ENCODE measurements around the gene GRIK1. TPM values are rescaled to one million over a fixed set of nuclear protein-coding genes. Genes with fewer than 3 reads are reported as not detected.

Gene GRIK1
- total RNA-seq, 1 donor from 2014 or later, result not detected

DNA sequence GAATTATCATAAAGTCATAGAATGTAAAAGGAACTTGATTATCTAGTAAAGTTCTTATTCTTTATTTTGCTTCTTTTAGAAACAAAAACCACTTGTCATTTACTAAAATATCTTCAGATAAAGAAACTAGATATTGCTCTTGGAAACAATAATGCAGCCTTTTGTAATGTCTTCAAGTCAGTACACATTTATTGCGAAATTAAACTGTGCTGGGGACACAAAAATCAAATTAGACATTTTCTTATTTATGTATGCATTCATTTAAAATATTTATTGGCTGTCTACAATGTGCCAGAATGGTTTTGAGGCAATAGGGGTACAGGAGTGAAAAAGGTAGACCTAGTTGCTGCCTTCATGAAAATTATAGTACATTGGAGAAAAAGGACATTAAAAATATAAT, 201.1 kb downstream of the GRIK1 start:
- no peaks in the 10 kb centered on the region for H3K9me3 ChIP-seq
- DNase-seq (no peak), ATAC-seq (no peak)
- TF ChIP-seq, protein P1, sequence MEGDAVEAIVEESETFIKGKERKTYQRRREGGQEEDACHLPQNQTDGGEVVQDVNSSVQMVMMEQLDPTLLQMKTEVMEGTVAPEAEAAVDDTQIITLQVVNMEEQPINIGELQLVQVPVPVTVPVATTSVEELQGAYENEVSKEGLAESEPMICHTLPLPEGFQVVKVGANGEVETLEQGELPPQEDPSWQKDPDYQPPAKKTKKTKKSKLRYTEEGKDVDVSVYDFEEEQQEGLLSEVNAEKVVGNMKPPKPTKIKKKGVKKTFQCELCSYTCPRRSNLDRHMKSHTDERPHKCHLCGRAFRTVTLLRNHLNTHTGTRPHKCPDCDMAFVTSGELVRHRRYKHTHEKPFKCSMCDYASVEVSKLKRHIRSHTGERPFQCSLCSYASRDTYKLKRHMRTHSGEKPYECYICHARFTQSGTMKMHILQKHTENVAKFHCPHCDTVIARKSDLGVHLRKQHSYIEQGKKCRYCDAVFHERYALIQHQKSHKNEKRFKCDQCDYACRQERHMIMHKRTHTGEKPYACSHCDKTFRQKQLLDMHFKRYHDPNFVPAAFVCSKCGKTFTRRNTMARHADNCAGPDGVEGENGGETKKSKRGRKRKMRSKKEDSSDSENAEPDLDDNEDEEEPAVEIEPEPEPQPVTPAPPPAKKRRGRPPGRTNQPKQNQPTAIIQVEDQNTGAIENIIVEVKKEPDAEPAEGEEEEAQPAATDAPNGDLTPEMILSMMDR (IDR thresholded peaks at IDR 0.05), result no peak
- no peak overlapping the region for H3K27ac ChIP-seq
- no peak overlapping the region for H3K4me3 ChIP-seq
- no peaks in the 10 kb centered on the region for H3K27me3 ChIP-seq
- H3K4me1 ChIP-seq, result no peaks in the 10 kb centered on the region
- intact Hi-C loops (cut with DNase I), result no loop called here
- H3K36me3 ChIP-seq, result no peaks in the 10 kb centered on the region

DNA sequence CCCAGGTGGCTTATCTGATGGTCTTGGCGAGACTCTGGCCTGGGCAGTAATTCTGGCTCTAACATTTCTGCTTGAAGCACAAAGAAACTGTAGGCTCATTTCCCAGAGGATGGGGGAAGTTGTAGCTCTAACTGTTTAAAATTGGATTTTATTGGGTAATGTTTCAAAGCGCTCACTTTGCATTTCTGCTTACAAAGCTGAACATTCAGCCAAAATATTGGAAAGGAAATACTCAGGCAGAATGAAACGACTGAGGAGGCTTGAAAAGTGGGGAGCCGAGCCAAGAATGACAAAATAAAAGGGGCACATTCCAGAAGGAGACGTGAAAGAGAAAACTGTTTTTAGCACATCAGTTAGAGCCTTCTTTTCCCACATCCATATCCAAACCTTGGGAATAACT, 202.6 kb downstream of the GRIK1 start:
- Histone ChIP-seq H3K36me3 (no peaks in the 10 kb centered on the region), H3K27me3 (no peaks in the 10 kb centered on the region), H3K27ac (no peak overlapping the region), H3K4me1 (no peaks in the 10 kb centered on the region), H3K9me3 (no peaks in the 10 kb centered on the region), H3K4me3 (no peak overlapping the region)
- ATAC-seq (no peak), DNase-seq (no peak)
- TF ChIP-seq, protein P1 (IDR thresholded peaks at IDR 0.05), result no peak
- intact Hi-C loops (cut with DNase I), result no loop called here

DNA sequence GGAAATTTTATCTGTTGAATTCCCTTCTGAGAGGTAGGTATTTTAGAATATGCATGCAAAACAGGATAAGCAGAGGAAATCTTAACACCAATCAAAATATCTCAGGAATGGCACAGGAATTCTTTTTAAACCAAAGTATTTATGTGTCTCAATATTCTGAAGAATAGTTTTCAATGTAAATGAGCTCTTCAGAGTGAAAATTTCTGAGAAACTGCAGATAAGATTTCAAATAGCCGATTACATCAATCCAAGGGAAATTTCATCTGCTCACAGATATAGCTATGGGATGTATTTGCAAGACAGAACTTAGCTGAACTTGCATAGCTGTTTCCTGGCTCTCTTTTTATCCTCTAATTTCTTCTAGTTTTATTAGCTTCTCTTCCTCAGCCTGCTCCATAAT, 209.5 kb downstream of the GRIK1 start:
- ATAC-seq, result no peak
- Histone ChIP-seq H3K4me3 (no peak overlapping the region), H3K4me1 (no peaks in the 10 kb centered on the region), H3K27ac (no peak overlapping the region), H3K9me3 (no peaks in the 10 kb centered on the region), H3K36me3 (no peaks in the 10 kb centered on the region), H3K27me3 (no peaks in the 10 kb centered on the region)
- TF ChIP-seq, protein P1 (IDR thresholded peaks at IDR 0.05), result no peak
- no peak for DNase-seq
- intact Hi-C loops (cut with DNase I), result no loop called here

DNA sequence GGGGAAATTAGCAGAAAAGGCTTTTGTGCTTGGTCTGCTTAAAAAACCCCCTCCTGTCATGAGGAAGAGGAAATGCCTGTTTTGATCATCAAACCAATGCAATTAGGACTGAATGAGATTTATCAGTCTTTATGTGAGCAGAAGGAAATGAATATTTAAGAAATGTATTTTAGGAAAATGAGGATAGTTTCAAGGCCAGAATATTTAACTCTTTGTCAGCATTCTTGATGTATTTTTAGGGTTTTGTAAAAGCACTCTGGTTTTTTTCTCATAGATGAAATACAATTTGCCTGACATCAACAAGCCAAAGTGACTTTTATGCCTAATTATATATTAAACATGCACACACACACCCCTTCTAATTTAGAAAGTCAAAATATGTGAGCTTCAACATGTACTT, 213.8 kb downstream of the GRIK1 start:
- intact Hi-C loops (cut with DNase I), result no loop called here
- H3K36me3 ChIP-seq, result no peaks in the 10 kb centered on the region
- H3K27me3 ChIP-seq, result no peaks in the 10 kb centered on the region
- no peaks in the 10 kb centered on the region for H3K4me1 ChIP-seq
- DNase-seq, result no peak
- no peaks in the 10 kb centered on the region for H3K9me3 ChIP-seq
- H3K4me3 ChIP-seq, result no peak overlapping the region
- TF ChIP-seq, protein P1 (IDR thresholded peaks at IDR 0.05), result no peak
- no peak for ATAC-seq
- no peak overlapping the region for H3K27ac ChIP-seq

DNA sequence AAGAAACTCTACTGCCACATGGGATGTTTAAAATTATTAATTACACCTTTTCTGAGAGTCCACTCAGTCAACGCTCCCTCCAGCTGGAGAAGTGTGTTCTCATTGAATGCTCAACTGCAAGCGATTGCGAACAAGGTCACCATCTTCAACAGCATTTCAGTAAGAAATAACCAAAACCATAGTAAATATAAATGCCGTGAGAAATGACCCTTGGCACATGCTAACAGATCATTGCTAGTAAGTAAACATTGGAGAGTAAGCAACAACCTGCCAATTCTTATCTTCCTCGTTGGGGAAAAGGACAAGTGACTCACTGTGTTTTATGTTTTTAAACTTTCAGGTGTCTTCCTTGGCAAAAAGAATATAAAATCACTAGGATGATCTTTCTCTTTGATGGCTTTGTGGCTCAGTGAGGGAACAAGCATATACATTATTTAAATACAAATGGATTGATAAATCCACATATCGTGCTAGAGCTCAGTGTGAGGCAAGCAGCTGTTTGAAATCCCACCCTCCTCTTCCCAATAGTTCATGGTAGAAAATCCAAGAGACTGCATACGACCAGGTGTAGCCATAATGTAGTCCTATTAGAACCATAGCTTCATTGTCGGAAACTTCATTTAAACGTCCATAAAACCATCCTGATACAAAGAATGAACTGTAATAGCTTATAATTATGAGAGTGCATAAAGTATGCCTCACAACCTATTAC, 214.6 kb downstream of the GRIK1 start:
- no peak for DNase-seq
- TF ChIP-seq, protein P1 (IDR thresholded peaks at IDR 0.05), result no peak
- Histone ChIP-seq H3K4me3 (no peak overlapping the region), H3K4me1 (no peaks in the 10 kb centered on the region), H3K9me3 (no peaks in the 10 kb centered on the region), H3K36me3 (no peaks in the 10 kb centered on the region), H3K27me3 (no peaks in the 10 kb centered on the region), H3K27ac (no peak overlapping the region)
- ATAC-seq, result no peak
- intact Hi-C loops (cut with DNase I), result no loop called here

DNA sequence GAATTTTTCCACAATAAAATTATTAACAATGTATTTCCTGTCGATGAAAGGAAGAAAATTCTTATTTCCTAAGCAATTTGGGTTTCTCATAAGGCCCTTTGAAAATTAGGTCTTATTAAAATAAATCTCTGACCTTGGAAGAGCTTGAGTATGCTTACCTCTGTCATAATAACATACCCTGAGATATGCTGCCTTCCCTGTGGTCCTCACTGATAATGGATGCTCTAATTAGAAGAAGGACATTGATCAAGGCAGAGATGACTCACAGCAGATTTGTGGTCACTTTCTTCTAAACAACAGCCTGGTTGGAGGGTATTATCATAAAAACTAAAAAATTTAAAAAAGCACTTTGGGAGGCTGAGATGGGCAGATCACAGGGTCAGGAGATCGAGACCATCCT, 217.8 kb downstream of the GRIK1 start:
- ATAC-seq, result no peak
- Histone ChIP-seq H3K4me3 (no peak overlapping the region), H3K36me3 (no peaks in the 10 kb centered on the region), H3K4me1 (no peaks in the 10 kb centered on the region), H3K27me3 (no peaks in the 10 kb centered on the region), H3K27ac (no peak overlapping the region), H3K9me3 (no peaks in the 10 kb centered on the region)
- DNase-seq, result no peak
- intact Hi-C loops (cut with DNase I), result no loop called here
- TF ChIP-seq, protein P1 (IDR thresholded peaks at IDR 0.05), result no peak

All from upper lobe of right lung (tissue), 1 donor.